Esophagus squamous epithelium (tissue), 4 donors: ENCODE measurements around the gene EOGT.

Source experiments
- CTCF ChIP-seq, 6 experiments: fragments of 450-650 bp in 4 of 6; fragments of 200-600 bp in 2 of 6; sonication (generic) in 2 of 6; IDR thresholded peaks; one replicate each; pipeline ENCODE4 v1.5.1; 2016 to 2019; ENCODE audit warnings: antibody characterized with exemption in 6 of 6, mild to moderate bottlenecking in 4 of 6, moderate library complexity in 4 of 6
- POLR2A ChIP-seq, 4 donors: fragments of 450-650 bp; IDR thresholded peaks; one replicate each; pipeline ENCODE4 v1.6.1; 2017; ENCODE audit warnings: antibody characterized with exemption in 4 of 4, mild to moderate bottlenecking in 4 of 4, moderate library complexity in 3 of 4

GRCh38 chr3:69033470-69033869 is 20.0 kb upstream of the EOGT start:
- TF ChIP-seq POLR2A (IDR thresholded peaks at IDR 0.05) (no peak), CTCF (IDR thresholded peaks at IDR 0.05) (no peak)
